ENCODE measurements around the gene TEX51. TPM values are rescaled to one million over a fixed set of nuclear protein-coding genes. Genes with fewer than 3 reads are reported as not detected.

Gene TEX51
- total RNA-seq, 2 donors from 2014 or later, result 1.3 TPM; not detected in 1

DNA sequence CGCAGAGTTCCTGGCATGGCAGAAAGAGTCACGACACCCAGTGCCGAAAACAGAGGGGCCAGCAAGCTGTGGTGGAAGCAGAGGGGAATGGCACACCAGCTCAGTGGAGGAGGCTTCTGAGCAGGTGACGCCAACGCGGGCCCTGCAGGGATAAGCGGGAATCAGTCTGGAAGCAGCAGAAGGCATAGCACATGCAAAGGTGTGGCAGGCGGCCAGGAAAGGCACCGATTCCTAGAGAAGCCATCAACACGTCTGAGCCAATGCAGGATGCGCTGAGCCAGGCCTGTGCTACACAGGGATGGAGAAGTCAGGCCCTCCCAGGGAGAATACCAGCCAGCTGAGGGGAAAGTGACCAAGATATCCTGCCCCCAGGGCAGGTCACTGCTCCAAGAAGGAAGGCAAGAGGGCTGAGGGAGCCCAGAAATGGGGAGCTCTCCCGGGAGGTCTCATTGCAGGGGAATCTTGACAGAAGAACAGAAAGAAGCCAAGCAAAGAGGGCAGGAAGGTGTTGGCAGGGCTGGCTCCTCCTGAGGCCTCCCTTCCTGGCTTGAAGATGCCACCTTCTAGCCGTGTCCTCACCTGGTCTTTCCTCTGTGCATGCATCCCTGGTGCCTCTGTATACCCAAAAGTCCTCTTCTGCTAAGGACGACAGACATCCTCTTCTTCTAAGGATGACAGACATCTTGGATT, 16.3 kb downstream of the TEX51 start:
- Histone ChIP-seq H3K4me1 (replicated peaks) (no peaks in the 10 kb centered on the region), H3K4me3 (no peak overlapping the region), H3K36me3 (no peaks in the 10 kb centered on the region), H3K27ac (no peak overlapping the region), H3K27me3 (replicated peaks; ENCODE audit: insufficient read depth) (no peaks in the 10 kb centered on the region), H3K9me3 (no peaks in the 10 kb centered on the region)
- WGBS, result 92% methylated on average over 14 of the region's 14 CpGs
- intact Hi-C loops (cut with DNase I), result no loop called here
- TF ChIP-seq, protein P1, sequence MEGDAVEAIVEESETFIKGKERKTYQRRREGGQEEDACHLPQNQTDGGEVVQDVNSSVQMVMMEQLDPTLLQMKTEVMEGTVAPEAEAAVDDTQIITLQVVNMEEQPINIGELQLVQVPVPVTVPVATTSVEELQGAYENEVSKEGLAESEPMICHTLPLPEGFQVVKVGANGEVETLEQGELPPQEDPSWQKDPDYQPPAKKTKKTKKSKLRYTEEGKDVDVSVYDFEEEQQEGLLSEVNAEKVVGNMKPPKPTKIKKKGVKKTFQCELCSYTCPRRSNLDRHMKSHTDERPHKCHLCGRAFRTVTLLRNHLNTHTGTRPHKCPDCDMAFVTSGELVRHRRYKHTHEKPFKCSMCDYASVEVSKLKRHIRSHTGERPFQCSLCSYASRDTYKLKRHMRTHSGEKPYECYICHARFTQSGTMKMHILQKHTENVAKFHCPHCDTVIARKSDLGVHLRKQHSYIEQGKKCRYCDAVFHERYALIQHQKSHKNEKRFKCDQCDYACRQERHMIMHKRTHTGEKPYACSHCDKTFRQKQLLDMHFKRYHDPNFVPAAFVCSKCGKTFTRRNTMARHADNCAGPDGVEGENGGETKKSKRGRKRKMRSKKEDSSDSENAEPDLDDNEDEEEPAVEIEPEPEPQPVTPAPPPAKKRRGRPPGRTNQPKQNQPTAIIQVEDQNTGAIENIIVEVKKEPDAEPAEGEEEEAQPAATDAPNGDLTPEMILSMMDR (IDR thresholded peaks at IDR 0.05), result no peak
- TF ChIP-seq POLR2AphosphoS5 (IDR thresholded peaks at IDR 0.05) (no peak), POLR2A (IDR thresholded peaks at IDR 0.05) (no peak)
- DNase-seq (ENCODE audit: low spot score), result no peak

DNA sequence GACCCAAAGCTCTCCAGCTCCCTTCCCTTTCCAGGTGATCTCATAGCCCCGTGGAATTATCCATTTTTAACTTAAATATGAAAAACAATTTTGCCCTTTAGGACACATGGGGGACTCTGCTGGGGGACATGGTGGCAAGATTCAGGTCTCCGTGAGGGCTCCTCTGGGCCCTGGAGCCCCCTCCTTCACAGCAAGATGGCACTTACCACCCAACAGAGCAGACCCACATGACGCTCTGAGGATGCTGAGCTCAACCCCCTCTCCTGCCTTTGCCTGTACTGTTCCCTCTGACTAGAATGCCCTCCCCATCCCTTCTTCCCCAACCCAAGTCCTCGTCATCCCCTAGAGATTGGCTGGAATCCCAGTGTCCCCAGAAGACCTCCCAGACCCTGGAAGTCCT, 17.2 kb downstream of the TEX51 start:
- H3K36me3 ChIP-seq, result no peaks in the 10 kb centered on the region
- no peak for DNase-seq (ENCODE audit: low spot score)
- 82% methylated on average over 4 of the region's 4 CpGs for WGBS
- H3K27me3 ChIP-seq (replicated peaks; ENCODE audit: insufficient read depth), result no peaks in the 10 kb centered on the region
- no peaks in the 10 kb centered on the region for H3K9me3 ChIP-seq
- no peak for TF ChIP-seq POLR2AphosphoS5 (IDR thresholded peaks at IDR 0.05)
- no peak for TF ChIP-seq POLR2A (IDR thresholded peaks at IDR 0.05)
- TF ChIP-seq, protein P1 (IDR thresholded peaks at IDR 0.05), result no peak
- H3K27ac ChIP-seq, result no peak overlapping the region
- intact Hi-C loops (cut with DNase I), result no loop called here
- H3K4me1 ChIP-seq (replicated peaks), result no peaks in the 10 kb centered on the region
- H3K4me3 ChIP-seq, result no peak overlapping the region

DNA sequence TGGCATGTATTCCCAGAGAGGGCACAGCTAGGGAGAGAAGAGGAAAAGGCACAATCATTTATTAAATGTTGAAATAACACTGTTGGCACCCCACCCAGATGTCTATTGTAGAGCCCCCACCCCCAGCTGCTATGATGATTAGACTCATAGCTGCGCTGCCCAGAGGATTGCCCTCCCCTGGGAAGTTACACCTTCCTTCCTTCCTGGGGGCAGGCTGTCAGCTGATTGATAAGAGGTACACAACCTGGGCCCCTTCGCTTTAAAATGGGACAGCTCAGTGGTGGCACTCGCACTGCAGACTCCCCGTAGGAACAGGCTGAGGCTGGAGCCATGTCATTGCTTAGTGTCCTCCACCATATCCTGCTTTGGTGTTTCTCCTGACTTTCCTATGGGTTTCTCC, 18.1 kb downstream of the TEX51 start:
- Histone ChIP-seq H3K4me3 (no peak overlapping the region), H3K36me3 (no peaks in the 10 kb centered on the region), H3K27ac (no peak overlapping the region), H3K4me1 (replicated peaks) (no peaks in the 10 kb centered on the region), H3K27me3 (replicated peaks; ENCODE audit: insufficient read depth) (no peaks in the 10 kb centered on the region), H3K9me3 (no peaks in the 10 kb centered on the region)
- intact Hi-C loops (cut with DNase I), result no loop called here
- 88% methylated on average over 4 of the region's 4 CpGs for WGBS
- TF ChIP-seq POLR2AphosphoS5 (IDR thresholded peaks at IDR 0.05) (no peak), POLR2A (IDR thresholded peaks at IDR 0.05) (no peak)
- TF ChIP-seq, protein P1 (IDR thresholded peaks at IDR 0.05), result no peak
- no peak for DNase-seq (ENCODE audit: low spot score)

DNA sequence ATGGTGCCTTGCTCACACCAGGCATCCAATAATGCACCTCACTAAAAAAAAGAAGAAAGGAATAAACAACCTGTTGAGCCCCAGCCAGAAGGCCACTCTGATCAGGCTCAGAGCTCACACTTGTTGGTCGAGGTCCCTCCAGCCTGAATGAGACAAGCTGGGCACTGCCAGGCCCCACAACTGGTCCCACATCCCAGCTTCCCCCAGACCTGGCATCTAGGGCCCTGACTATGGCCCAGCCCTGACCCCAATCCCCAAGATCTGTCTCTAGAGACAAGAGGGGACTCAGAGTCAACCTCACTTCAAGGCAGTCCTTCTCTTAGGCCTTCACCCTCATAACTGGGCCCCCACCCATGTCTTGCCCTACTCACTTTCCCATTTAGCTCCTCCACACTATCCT, 22.4 kb downstream of the TEX51 start:
- no peak for DNase-seq (ENCODE audit: low spot score)
- no peaks in the 10 kb centered on the region for H3K36me3 ChIP-seq
- H3K9me3 ChIP-seq, result no peaks in the 10 kb centered on the region
- H3K27me3 ChIP-seq (replicated peaks; ENCODE audit: insufficient read depth), result no peaks in the 10 kb centered on the region
- no peak overlapping the region for H3K27ac ChIP-seq
- 79% methylated on average over 1 of the region's 1 CpG for WGBS
- H3K4me3 ChIP-seq, result no peak overlapping the region
- no peak for TF ChIP-seq POLR2A (IDR thresholded peaks at IDR 0.05)
- no peak for TF ChIP-seq POLR2AphosphoS5 (IDR thresholded peaks at IDR 0.05)
- TF ChIP-seq, protein P1 (IDR thresholded peaks at IDR 0.05), result no peak
- intact Hi-C loops (cut with DNase I), result no loop called here
- no peaks in the 10 kb centered on the region for H3K4me1 ChIP-seq (replicated peaks)

DNA sequence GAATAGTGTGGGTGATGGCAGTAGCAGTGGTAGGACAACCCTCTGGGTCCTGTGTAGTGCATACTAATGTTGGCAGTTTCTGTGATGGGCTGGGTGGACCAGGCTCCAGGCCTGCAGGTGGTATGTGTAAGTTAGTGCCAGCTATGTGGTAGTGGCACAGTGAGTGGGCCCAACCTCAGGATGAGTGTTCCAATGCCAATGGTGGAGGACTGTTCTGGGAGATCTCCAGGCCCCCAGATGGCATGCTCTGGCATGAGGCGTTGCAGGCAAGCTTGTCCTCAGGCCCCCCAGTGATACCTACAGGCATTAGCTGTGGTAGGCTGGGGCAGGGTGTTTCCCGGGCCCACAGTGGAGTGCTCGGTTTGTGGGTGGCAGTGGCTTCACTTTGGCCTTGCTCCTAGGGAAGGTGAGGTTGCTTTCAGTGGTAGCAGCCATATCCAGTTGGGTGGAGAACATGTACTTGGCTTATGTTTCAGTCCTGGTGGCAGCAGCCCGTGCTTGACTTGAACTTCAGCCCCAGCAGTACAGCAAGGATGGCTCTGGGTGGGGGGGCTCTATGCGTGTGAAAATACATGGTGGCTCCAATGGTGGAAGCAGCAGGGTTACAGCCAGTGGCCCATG, 32.4 kb downstream of the TEX51 start:
- H3K36me3 ChIP-seq, result no peaks in the 10 kb centered on the region
- intact Hi-C loops (cut with DNase I), result no loop called here
- no peak for DNase-seq (ENCODE audit: low spot score)
- no peak overlapping the region for H3K27ac ChIP-seq
- no peaks in the 10 kb centered on the region for H3K27me3 ChIP-seq (replicated peaks; ENCODE audit: insufficient read depth)
- no peaks in the 10 kb centered on the region for H3K4me1 ChIP-seq (replicated peaks)
- WGBS, result 100% methylated on average over 5 of the region's 5 CpGs
- no peaks in the 10 kb centered on the region for H3K9me3 ChIP-seq
- no peak overlapping the region for H3K4me3 ChIP-seq
- TF ChIP-seq POLR2AphosphoS5 (IDR thresholded peaks at IDR 0.05) (no peak), POLR2A (IDR thresholded peaks at IDR 0.05) (no peak)
- TF ChIP-seq, protein P1 (IDR thresholded peaks at IDR 0.05), result no peak

All from prostate gland (tissue), 2 donors.